H1 (cell line): ENCODE measurements around the gene CYP39A1. TPM values are rescaled to one million over a fixed set of nuclear protein-coding genes. Genes with fewer than 3 reads are reported as not detected.

ENCODE experiments used
- CTCF ChIA-PET: fragments of 300-600 bp; sonication (Branson Sonifier 250); formaldehyde crosslinking; loops from one replicate; lab custom pipeline; 2021; ENCODE audit not compliant: partially characterized antibody; lab: Charles Lee
- POLR2A ChIA-PET: fragments of 300-600 bp; sonication (Branson Sonifier 250); formaldehyde crosslinking; loops from one replicate; lab custom pipeline; 2021; ENCODE audit warnings: inconsistent platforms; ENCODE audit not compliant: partially characterized antibody; lab: Charles Lee
- DNase-seq, 2 experiments: peaks; one replicate each; pipeline versions ENCODE4 v3.0.0 to v3.0.0-alpha.2; 2010 to 2022; ENCODE audit warnings: low spot score in 2 of 2, low read depth in 1 of 2, mixed read lengths in 1 of 2
- FAIRE-seq: peaks from 2 replicates; lab custom pipeline; 2011; peaks lifted over from hg19 to GRCh38; lab: Jason Lieb, UNC
- H2AFZ ChIP-seq: 2 replicates; pipeline ENCODE4 v1.8.1; 2012; ENCODE audit warnings: low read length, inconsistent platforms
- H2AK5ac ChIP-seq: 2 replicates; pipeline ENCODE4 v1.6.1; 2013; ENCODE audit warnings: low read depth, low read length
- H2BK120ac ChIP-seq: replicated peaks from 2 replicates; pipeline ENCODE3; 2013; ENCODE audit warnings: low read depth, low read length, inconsistent platforms
- H2BK12ac ChIP-seq: 2 replicates; pipeline ENCODE4 v1.6.1; 2013; ENCODE audit warnings: low read depth, low read length
- H2BK15ac ChIP-seq: 2 replicates; pipeline ENCODE4 v1.6.1; 2013; ENCODE audit warnings: low read length
- H2BK20ac ChIP-seq: 2 replicates; pipeline ENCODE4 v1.6.1; 2013; ENCODE audit warnings: low read length
- H2BK5ac ChIP-seq: 2 replicates; pipeline ENCODE4 v1.6.1; 2013; ENCODE audit warnings: low read depth, low read length
- H3K14ac ChIP-seq: 2 replicates; pipeline ENCODE4 v1.6.1; 2013; ENCODE audit warnings: inconsistent platforms; ENCODE audit not compliant: insufficient read length
- H3K18ac ChIP-seq: 2 replicates; pipeline ENCODE4 v1.6.1; 2013; ENCODE audit warnings: low read length; ENCODE audit errors: extremely low read depth
- H3K23ac ChIP-seq: 2 replicates; pipeline ENCODE4 v1.6.1; 2013; ENCODE audit warnings: inconsistent platforms; ENCODE audit not compliant: insufficient read length
- H3K23me2 ChIP-seq: 2 replicates; pipeline ENCODE4 v1.6.1; 2013; ENCODE audit warnings: low read depth, low read length
- H3K27ac ChIP-seq: 2 replicates; pipeline ENCODE4 v1.6.1; 2011; ENCODE audit warnings: low read depth, low read length, inconsistent platforms
- H3K27me3 ChIP-seq, 4 experiments: replicated peaks in 1 of 4; 1 replicate in 1 of 4; 2 replicates in 3 of 4; pipeline versions ENCODE4 v1.6.1 to v1.8.1; 2011 to 2013; ENCODE audit warnings: low read length in 3 of 4, mild to moderate bottlenecking in 3 of 4, inconsistent platforms in 2 of 4, mixed read lengths in 2 of 4, moderate library complexity in 1 of 4; ENCODE audit not compliant: control insufficient read depth in 3 of 4, insufficient read depth in 3 of 4; ENCODE audit errors: extremely low read depth in 1 of 4
- H3K36me3 ChIP-seq, 4 experiments: 2 replicates each; pipeline versions ENCODE4 v1.6.1 to v1.8.1; 2011 to 2013; ENCODE audit warnings: mild to moderate bottlenecking in 4 of 4, low read length in 3 of 4, moderate library complexity in 2 of 4, control low read depth in 1 of 4, inconsistent platforms in 1 of 4; ENCODE audit not compliant: insufficient read depth in 4 of 4, control insufficient read depth in 2 of 4
- H3K4ac ChIP-seq: replicated peaks from 2 replicates; pipeline ENCODE3; 2013; ENCODE audit warnings: low read length, low read depth, mixed read lengths, inconsistent platforms; ENCODE audit not compliant: insufficient read length
- H3K4me1 ChIP-seq, 4 experiments: replicated peaks in 1 of 4; 1 replicate in 1 of 4; 2 replicates in 3 of 4; pipeline versions ENCODE4 v1.6.1 to v1.8.1; 2011 to 2013; ENCODE audit warnings: low read length in 3 of 4, inconsistent platforms in 2 of 4, mixed read lengths in 1 of 4; ENCODE audit not compliant: insufficient read depth in 4 of 4, control insufficient read depth in 3 of 4
- H3K4me2 ChIP-seq, 2 experiments: 2 replicates each; pipeline versions ENCODE4 v1.6.1 to v1.8.1; 2011 to 2013; ENCODE audit warnings: low read depth in 2 of 2, low read length in 2 of 2, control low read depth in 1 of 2, inconsistent platforms in 1 of 2, mild to moderate bottlenecking in 1 of 2; ENCODE audit not compliant: insufficient read depth in 1 of 2
- H3K4me3 ChIP-seq, 4 experiments: fragments of 200-600, 300-600 bp in 1 of 4; sonication (generic), shearing (Covaris generic), sonication (Bioruptor Twin) in 1 of 4; 2 replicates each; pipeline versions ENCODE4 v1.5.1 to v1.8.1; 2011 to 2016; ENCODE audit warnings: low read length in 4 of 4, low read depth in 3 of 4, control low read depth in 2 of 4, inconsistent platforms in 2 of 4, mild to moderate bottlenecking in 2 of 4, mixed read lengths in 1 of 4, moderate library complexity in 1 of 4; ENCODE audit not compliant: insufficient read depth in 2 of 4; ENCODE audit errors: extremely low read depth in 1 of 4
- H3K56ac ChIP-seq: replicated peaks from 2 replicates; pipeline ENCODE3; 2013; ENCODE audit warnings: low read depth, mild to moderate bottlenecking, mixed read lengths, low read length, inconsistent platforms; ENCODE audit not compliant: insufficient read length
- H3K79me1 ChIP-seq: 2 replicates; pipeline ENCODE4 v1.6.1; 2013; ENCODE audit warnings: low read depth, low read length, control low read depth
- H3K79me2 ChIP-seq, 2 experiments: 2 replicates each; pipeline versions ENCODE4 v1.6.1 to v1.8.1; 2012 to 2013; ENCODE audit warnings: low read length in 2 of 2, mild to moderate bottlenecking in 2 of 2, inconsistent platforms in 1 of 2; ENCODE audit not compliant: insufficient read depth in 2 of 2, control insufficient read depth in 1 of 2
- H3K9ac ChIP-seq, 4 experiments: replicated peaks in 1 of 4; 1 replicate in 1 of 4; 2 replicates in 3 of 4; pipeline versions ENCODE4 v1.6.1 to v1.8.1; 2011 to 2013; ENCODE audit warnings: low read depth in 3 of 4, low read length in 3 of 4, control low read depth in 2 of 4, mild to moderate bottlenecking in 2 of 4, moderate library complexity in 2 of 4, inconsistent platforms in 1 of 4; ENCODE audit errors: extremely low read depth in 1 of 4
- H3K9me3 ChIP-seq, 2 experiments: 2 replicates each; pipeline versions ENCODE4 v1.6.1 to v1.8.1; 2012 to 2013; ENCODE audit warnings: mild to moderate bottlenecking in 2 of 2, moderate library complexity in 2 of 2, control low read depth in 1 of 2, inconsistent platforms in 1 of 2, low read depth in 1 of 2, low read length in 1 of 2, mixed read lengths in 1 of 2; ENCODE audit not compliant: insufficient read depth in 2 of 2
- H4K20me1 ChIP-seq, 2 experiments: replicated peaks in 1 of 2; 2 replicates each; pipeline versions ENCODE3 to v1.8.1; 2011 to 2013; ENCODE audit warnings: inconsistent platforms in 2 of 2, low read length in 2 of 2, mild to moderate bottlenecking in 1 of 2; ENCODE audit not compliant: insufficient read depth in 2 of 2, control insufficient read depth in 1 of 2
- H4K5ac ChIP-seq: 2 replicates; pipeline ENCODE4 v1.6.1; 2013; ENCODE audit warnings: low read length, low read depth, mixed read lengths, inconsistent platforms; ENCODE audit not compliant: insufficient read length
- H4K8ac ChIP-seq: 2 replicates; pipeline ENCODE4 v1.8.0; 2013; ENCODE audit warnings: mild to moderate bottlenecking, moderate library complexity, low read length, inconsistent platforms; ENCODE audit not compliant: insufficient read depth; ENCODE audit errors: extremely low read depth
- H4K91ac ChIP-seq: replicated peaks from 2 replicates; pipeline ENCODE3; 2013; ENCODE audit warnings: low read length, mixed read lengths, inconsistent platforms; ENCODE audit not compliant: insufficient read length
- CBX5 ChIP-seq: fragments of 300-800, 300-1000 bp; sonication (generic); IDR thresholded peaks from 2 replicates; pipeline ENCODE4 v1.7.1; 2016; ENCODE audit warnings: antibody characterized with exemption, low read length, low read depth
- CBX8 ChIP-seq: fragments of 300-800, 300-1000 bp; sonication (generic); IDR thresholded peaks from 2 replicates; pipeline ENCODE4 v1.7.1; 2016; ENCODE audit warnings: low read depth, low read length, borderline replicate concordance
- CEBPB ChIP-seq: IDR thresholded peaks from 2 replicates; pipeline ENCODE4 v1.6.1; 2012; ENCODE audit warnings: low read depth, low read length
- FOSL1 ChIP-seq: IDR thresholded peaks from 2 replicates; pipeline ENCODE4 v1.6.1; 2011; ENCODE audit warnings: mild to moderate bottlenecking, low read depth, low read length, moderate library complexity; ENCODE audit not compliant: insufficient read depth
- HDAC6 ChIP-seq: IDR thresholded peaks from one replicate; pipeline ENCODE4 v1.7.1; 2012; ENCODE audit warnings: low read depth, mild to moderate bottlenecking, inconsistent platforms, low read length, moderate library complexity
- POLR2AphosphoS5 ChIP-seq: IDR thresholded peaks from 2 replicates; pipeline ENCODE4 v1.6.1; 2011; ENCODE audit warnings: low read depth, low read length
- TAF7 ChIP-seq: optimal IDR thresholded peaks from 2 replicates; pipeline ENCODE3; 2011; ENCODE audit warnings: low read depth, mild to moderate bottlenecking, inconsistent platforms, low read length, moderate library complexity, borderline replicate concordance
- whole genome bisulfite sequencing, 2 experiments: shearing (Covaris generic) in 1 of 2; methylation state at CpG; one replicate each; pipeline versions ENCODE4 v1.1.6 to v1.1.7; 2013 to 2015; ENCODE audit warnings: low lambda C conversion rate in 2 of 2, mixed read lengths in 2 of 2, inconsistent platforms in 1 of 2, low coverage in 1 of 2, missing lambda C conversion rate in 1 of 2; ENCODE audit not compliant: insufficient replicate concordance in 2 of 2, insufficient coverage in 1 of 2, insufficient read length in 1 of 2; ENCODE audit errors: extremely low coverage in 1 of 2, missing lambda C conversion rate in 1 of 2; 5-methylcytosine and 5-hydroxymethylcytosine counted together
- polyA plus RNA-seq, 7 experiments: library from polyadenylated mRNA; depleted of rRNA in 3 of 7; stranded (reverse) in 5 of 7; unstranded in 2 of 7; fragments of >200 nt in 5 of 7; fragments of 200-250 nt in 2 of 7; gene quantifications; 1 replicate in 5 of 7; 2 replicates in 1 of 7; 4 replicates in 1 of 7; pipeline versions ENCODE4 v1.2.1 to v1.2.3, GENCODE V29; 2011 to 2013; ENCODE audit warnings: missing spikeins in 2 of 7, mixed read lengths in 2 of 7
- total RNA-seq: library from RNA; stranded (reverse); fragmentation: NEBNext Ultra II Directional; extraction: Animal tissue kit (Norgen Biotek cat#: 25700); gene quantifications from 2 replicates; pipeline ENCODE4 v1.2.1, GENCODE V29; 2021

CYP39A1 gene
- total and polyA plus RNA-seq, 2 of the 8 experiments (the other 6 are each of a cell fraction or from before 2014, with no cell fraction given) = 0.71 to 2.4 TPM

GRCh38 chr6:46592046-46592445, 60.6 kb downstream of the CYP39A1 start:
- H3K23me2 ChIP-seq = no peaks in the 10 kb centered on the region
- H2BK120ac ChIP-seq = no peak overlapping the region
- no peak overlapping the region for H3K4me2 ChIP-seq
- H4K91ac ChIP-seq = no peak overlapping the region
- H4K20me1 ChIP-seq = no peaks in the 10 kb centered on the region
- no peak overlapping the region for H3K4me3 ChIP-seq
- TF ChIP-seq TAF7 (no peak), POLR2AphosphoS5 (no peak), HDAC6 (no peak), CBX8 (no peak), FOSL1 (no peak), CEBPB (no peak), CBX5 (no peak)
- H3K27me3 ChIP-seq = no peaks in the 10 kb centered on the region
- no peaks in the 10 kb centered on the region for H3K79me1 ChIP-seq
- POLR2A ChIA-PET = no interaction called here
- no peak overlapping the region for H2BK15ac ChIP-seq
- no peak overlapping the region for H2BK5ac ChIP-seq
- H3K14ac ChIP-seq = no peak overlapping the region
- no peaks in the 10 kb centered on the region for H3K4me1 ChIP-seq
- H3K56ac ChIP-seq = no peak overlapping the region
- no peak overlapping the region for H3K27ac ChIP-seq
- no peak overlapping the region for H3K23ac ChIP-seq
- no peak overlapping the region for H2BK12ac ChIP-seq
- H3K9me3 ChIP-seq = no peaks in the 10 kb centered on the region
- DNase-seq (no peak), FAIRE-seq (no peak)
- WGBS, 2 experiments = 91% methylated on average over 3 of the region's 3 CpGs; no CpG with 5 or more reads in 1 of the 2 experiments
- no peaks in the 10 kb centered on the region for H3K36me3 ChIP-seq
- H2AK5ac ChIP-seq = no peak overlapping the region
- no peak overlapping the region for H3K18ac ChIP-seq
- H2AFZ ChIP-seq = no peak overlapping the region
- H4K8ac ChIP-seq = no peak overlapping the region
- H3K4ac ChIP-seq = no peak overlapping the region
- H3K9ac ChIP-seq = no peak overlapping the region
- H2BK20ac ChIP-seq = no peak overlapping the region
- H3K79me2 ChIP-seq = no peaks in the 10 kb centered on the region
- CTCF ChIA-PET = interaction anchor here (1.2 kb wide), 1 partner anchor 155 kb away, joined by 3 read pairs; the partner anchor contains the start of gene ANKRD66
- no peak overlapping the region for H4K5ac ChIP-seq
